Right cardiac atrium (tissue), 5 donors: Measurements from ENCODE around the gene ACSL1. TPM values are rescaled to one million over a fixed set of nuclear protein-coding genes. Genes with fewer than 3 reads are reported as not detected.
A peak's percentile ranks its signal among the peaks of the same experiment; 100 is the strongest.

ENCODE experiments used
- ATAC-seq, 2 donors: fragments of 200-7000 bp; cut with Tn5 transposase; one replicate each; pipeline versions ENCODE4 v1.8.0 to v1.9.1; 2020; ENCODE audit warnings: moderate library complexity in 2 of 2, mild to moderate bottlenecking in 1 of 2
- DNase-seq, 3 donors: peaks; one replicate each; pipeline ENCODE4 v3.0.0-alpha.2; 2020
- H3K27ac ChIP-seq: one replicate; pipeline ENCODE4 v1.5.1; 2013; ENCODE audit warnings: mild to moderate bottlenecking, low read length, control low read depth, moderate library complexity
- H3K27me3 ChIP-seq: one replicate; pipeline ENCODE4 v1.6.1; 2013; ENCODE audit not compliant: control insufficient read depth, insufficient read depth
- H3K4me1 ChIP-seq: one replicate; pipeline ENCODE4 v1.6.1; 2013; ENCODE audit warnings: low read length; ENCODE audit not compliant: control insufficient read depth, insufficient read depth
- H3K4me3 ChIP-seq: one replicate; pipeline ENCODE4 v1.5.1; 2013; ENCODE audit warnings: low read length, control low read depth
- H3K9me3 ChIP-seq: one replicate; pipeline ENCODE4 v1.6.1; 2013; ENCODE audit warnings: low read length; ENCODE audit not compliant: control insufficient read depth
- WGBS: extraction: QIAGEN DNeasy Blood & Tissue Kit; methylation state at CpG from one replicate; pipeline ENCODE4 v1.1.7; 2013; 5-methylcytosine and 5-hydroxymethylcytosine counted together
- intact Hi-C, 4 donors: fragments of 100-400 bp; cut with DNase I; formaldehyde crosslinking; loops; one replicate each; pipeline versions ENCODE4 v1.11.0 to v1.14.0; 2022 to 2023
- polyA plus RNA-seq: library from polyadenylated mRNA; stranded (reverse); fragments of 200-250 nt; gene quantifications from one replicate; pipeline ENCODE4 v1.2.3, GENCODE V29; 2013
- total RNA-seq, 4 donors: library from RNA; stranded (reverse); fragmentation: NEBNext Ultra II Directional; extraction: Animal tissue kit (Norgen Biotek cat#: 25700); gene quantifications; one replicate each; pipeline ENCODE4 v1.2.1, GENCODE V29; 2021
- donor health status: healthy with polysubstance abuse.
- donor health status: DM: no; HTN: yes; CAD: no.
- donor health status: DM: no; HTN: no; CAD: no.
- donor health status: DM: no; HTN: yes; CAD: no; lungs with severe emphysema.
- donor health status: DM: yes; HTN: yes; CAD: no.

ACSL1 gene
- total and polyA plus RNA-seq, 5 donors, result 94.6 to 149 (median 116) TPM

GRCh38 chr4:184854673-184855072, 28.9 kb upstream of the ACSL1 start:
- Histone ChIP-seq H3K27me3 (no peaks in the 10 kb centered on the region), H3K4me1 (peaks cover 1% of the 10 kb centered on the region), H3K27ac (no peak overlapping the region), H3K4me3 (no peak overlapping the region), H3K9me3 (no peaks in the 10 kb centered on the region)
- DNase-seq (no peak), ATAC-seq (peak in 1 of 2 donors; percentile 20)
- 34% methylated on average over 6 of the region's 6 CpGs for WGBS
- intact Hi-C loops, result no loop called here

- no peaks in the 10 kb centered on the region for H3K27me3 ChIP-seq
- intact Hi-C loops, result no loop called here
- 88% methylated on average over 9 of the region's 9 CpGs for WGBS
- no peak overlapping the region for H3K4me3 ChIP-seq
- H3K9me3 ChIP-seq, result no peaks in the 10 kb centered on the region
- DNase-seq (no peak), ATAC-seq (no peak)
- no peaks in the 10 kb centered on the region for H3K4me1 ChIP-seq
- no peak overlapping the region for H3K27ac ChIP-seq
Observed at GRCh38 chr4:184853436-184853835, 27.7 kb upstream of the ACSL1 start.

- intact Hi-C loops, result no loop called here
- Histone ChIP-seq H3K9me3 (no peaks in the 10 kb centered on the region), H3K4me3 (no peak overlapping the region), H3K27ac (no peak overlapping the region), H3K27me3 (no peaks in the 10 kb centered on the region), H3K4me1 (no peaks in the 10 kb centered on the region)
- ATAC-seq (no peak), DNase-seq (no peak)
- WGBS, result 0% methylated on average over 1 of the region's 1 CpG
Observed at GRCh38 chr4:184851886-184852285, 26.1 kb upstream of the ACSL1 start.

GRCh38 chr4:184851200-184851541, 25.4 kb upstream of the ACSL1 start:
- intact Hi-C loops, result no loop called here
- DNase-seq (no peak), ATAC-seq (peak; percentile 32 to 60)
- no peaks in the 10 kb centered on the region for H3K4me1 ChIP-seq
- no peaks in the 10 kb centered on the region for H3K9me3 ChIP-seq
- no peak overlapping the region for H3K27ac ChIP-seq
- 58% methylated on average over 3 of the region's 3 CpGs for WGBS
- H3K27me3 ChIP-seq, result no peaks in the 10 kb centered on the region
- no peak overlapping the region for H3K4me3 ChIP-seq

GRCh38 chr4:184850431-184851199, 24.8 kb upstream of the ACSL1 start:
- no peaks in the 10 kb centered on the region for H3K4me1 ChIP-seq
- intact Hi-C loops, result no loop called here
- no peak for ATAC-seq

GRCh38 chr4:184850018-184850417, 24.2 kb upstream of the ACSL1 start:
- 71% methylated on average over 3 of the region's 3 CpGs for WGBS
- no peak for DNase-seq
- H3K4me1 ChIP-seq, result no peaks in the 10 kb centered on the region
- no peak overlapping the region for H3K4me3 ChIP-seq
- no peak for ATAC-seq
- no peaks in the 10 kb centered on the region for H3K27me3 ChIP-seq
- no peak overlapping the region for H3K27ac ChIP-seq
- intact Hi-C loops, result no loop called here
- no peaks in the 10 kb centered on the region for H3K9me3 ChIP-seq

More at GRCh38 chr4:184850431-184851199, 24.8 kb upstream of the ACSL1 start:
- DNase-seq, result no peak
- Histone ChIP-seq H3K27ac (no peak overlapping the region), H3K4me3 (no peak overlapping the region), H3K27me3 (no peaks in the 10 kb centered on the region), H3K9me3 (no peaks in the 10 kb centered on the region)
- WGBS, result 74% methylated on average over 10 of the region's 10 CpGs

GRCh38 chr4:184849185-184849584, 23.4 kb upstream of the ACSL1 start:
- DNase-seq (no peak), ATAC-seq (no peak)
- Histone ChIP-seq H3K9me3 (no peaks in the 10 kb centered on the region), H3K4me3 (no peak overlapping the region), H3K4me1 (no peaks in the 10 kb centered on the region), H3K27me3 (no peaks in the 10 kb centered on the region), H3K27ac (no peak overlapping the region)
- 58% methylated on average over 3 of the region's 3 CpGs for WGBS
- intact Hi-C loops, result no loop called here

- DNase-seq (no peak), ATAC-seq (no peak)
- WGBS, result 72% methylated on average over 3 of the region's 3 CpGs
- H3K27ac ChIP-seq, result no peak overlapping the region
- no peaks in the 10 kb centered on the region for H3K4me1 ChIP-seq
- intact Hi-C loops, result no loop called here
- H3K27me3 ChIP-seq, result no peaks in the 10 kb centered on the region
- H3K9me3 ChIP-seq, result no peaks in the 10 kb centered on the region
- no peak overlapping the region for H3K4me3 ChIP-seq
Observed at GRCh38 chr4:184848510-184848909, 22.7 kb upstream of the ACSL1 start.

GRCh38 chr4:184846531-184846930, 20.8 kb upstream of the ACSL1 start:
- Histone ChIP-seq H3K4me3 (no peak overlapping the region), H3K27me3 (no peaks in the 10 kb centered on the region), H3K9me3 (no peaks in the 10 kb centered on the region), H3K4me1 (no peaks in the 10 kb centered on the region), H3K27ac (no peak overlapping the region)
- no peak for DNase-seq
- no peak for ATAC-seq
- intact Hi-C loops, result no loop called here
- WGBS, result 89% methylated on average over 3 of the region's 3 CpGs

- Histone ChIP-seq H3K27me3 (no peaks in the 10 kb centered on the region), H3K4me3 (no peak overlapping the region), H3K27ac (no peak overlapping the region), H3K4me1 (no peaks in the 10 kb centered on the region), H3K9me3 (no peaks in the 10 kb centered on the region)
- intact Hi-C loops, result no loop called here
- DNase-seq, result no peak
- ATAC-seq, result no peak
- WGBS, result 78% methylated on average over 7 of the region's 7 CpGs
Observed at GRCh38 chr4:184845367-184846021, 19.7 kb upstream of the ACSL1 start.

GRCh38 chr4:184844742-184845141, 19.0 kb upstream of the ACSL1 start:
- DNase-seq (no peak), ATAC-seq (no peak)
- 84% methylated on average over 1 of the region's 1 CpG for WGBS
- H3K27me3 ChIP-seq, result no peaks in the 10 kb centered on the region
- intact Hi-C loops, result no loop called here
- H3K4me1 ChIP-seq, result no peaks in the 10 kb centered on the region
- H3K27ac ChIP-seq, result no peak overlapping the region
- H3K4me3 ChIP-seq, result no peak overlapping the region
- H3K9me3 ChIP-seq, result no peaks in the 10 kb centered on the region
